GM12878 (cell line): ENCODE data around the gene ARAF. TPM values are rescaled to one million over a fixed set of nuclear protein-coding genes. Genes with fewer than 3 reads are reported as not detected.

Experiments
- ATAC-seq: fragments of 200-7000 bp; cut with Tn5 transposase; 3 replicates; pipeline ENCODE4 v1.9.1; 2020; ENCODE audit warnings: mild to moderate bottlenecking, moderate library complexity
- BruUV-seq: library from RNA; stranded (reverse); fragments of 400-500 nt; replicated peaks from 2 replicates; lab custom pipeline; 2021; lab: Mats Ljungman, UMichigan
- CTCF ChIA-PET: fragments of 300-600 bp; sonication (Branson Sonifier 250); formaldehyde crosslinking; extraction: SDS; loops from one replicate; lab custom pipeline; 2021; ENCODE audit warnings: inconsistent platforms; lab: Yijun Ruan, JAX
- POLR2A ChIA-PET: fragments of 350-600 bp; formaldehyde crosslinking; extraction: SDS; loops from one replicate; lab custom pipeline; 2021; ENCODE audit warnings: inconsistent platforms; lab: Charles Lee
- RAD21 ChIA-PET: fragments of 300-600 bp; sonication (Branson Sonifier 250); formaldehyde crosslinking; loops from one replicate; lab custom pipeline; 2023; ENCODE audit warnings: antibody characterized with exemption; ENCODE audit not compliant: unreplicated experiment; lab: Charles Lee
- SMC1A ChIA-PET: fragments of 300-600 bp; sonication (Branson Sonifier 250); formaldehyde crosslinking; loops from one replicate; lab custom pipeline; 2023; ENCODE audit not compliant: unreplicated experiment, uncharacterized antibody; lab: Charles Lee
- DNase-seq: peaks from one replicate; pipeline ENCODE4 v3.0.0-alpha.2; 2011; ENCODE audit warnings: low read depth, low spot score
- FAIRE-seq: peaks from 3 replicates; lab custom pipeline; 2011; peaks lifted over from hg19 to GRCh38; lab: Jason Lieb, UNC
- H2AFZ ChIP-seq: 2 replicates; pipeline ENCODE4 v1.6.0; 2011; ENCODE audit warnings: low read depth, low read length, control low read depth; ENCODE audit not compliant: control insufficient read depth
- H3K27ac ChIP-seq: 2 replicates; pipeline ENCODE4 v1.5.1; 2011; ENCODE audit warnings: control low read depth; ENCODE audit not compliant: control insufficient read depth, insufficient read depth
- H3K27me3 ChIP-seq, 2 experiments: replicated peaks in 1 of 2; 2 replicates each; pipeline versions ENCODE4 v1.6.0 to v1.6.1; 2011; ENCODE audit warnings: low read length in 1 of 2; ENCODE audit not compliant: control insufficient read depth in 2 of 2, insufficient read depth in 2 of 2
- H3K36me3 ChIP-seq, 2 experiments: 2 replicates each; pipeline ENCODE4 v1.5.1; 2011; ENCODE audit warnings: low read length in 1 of 2; ENCODE audit not compliant: control insufficient read depth in 2 of 2, insufficient read depth in 2 of 2
- H3K4me1 ChIP-seq: 2 replicates; pipeline ENCODE4 v1.6.1; 2011; ENCODE audit warnings: mild to moderate bottlenecking, low read length, moderate library complexity, mixed read lengths; ENCODE audit not compliant: control insufficient read depth, insufficient read depth
- H3K4me2 ChIP-seq: 2 replicates; pipeline ENCODE4 v1.6.0; 2011; ENCODE audit warnings: control low read depth; ENCODE audit not compliant: control insufficient read depth, insufficient read depth
- H3K4me3 ChIP-seq: fragments of 200-600 bp; sonication (generic); 2 replicates; pipeline ENCODE4 v1.5.1; 2016
- H3K79me2 ChIP-seq: 2 replicates; pipeline ENCODE4 v1.6.0; 2011; ENCODE audit warnings: low read length; ENCODE audit not compliant: control insufficient read depth, insufficient read depth
- H3K9ac ChIP-seq: 2 replicates; pipeline ENCODE4 v1.8.0; 2011; ENCODE audit warnings: low read length, control low read depth, mixed read lengths; ENCODE audit not compliant: control insufficient read depth, insufficient read depth
- H3K9me3 ChIP-seq: replicated peaks from 3 replicates; pipeline ENCODE4 v1.5.1; 2011; ENCODE audit warnings: mild to moderate bottlenecking, low read length; ENCODE audit not compliant: control insufficient read depth, insufficient read depth
- H4K20me1 ChIP-seq: 2 replicates; pipeline ENCODE4 v1.6.0; 2011; ENCODE audit not compliant: control insufficient read depth, insufficient read depth
- GATAD2B ChIP-seq: fragments of 450-650 bp; conservative IDR thresholded peaks from 2 replicates; pipeline ENCODE4 v1.6.1; 2017; ENCODE audit warnings: low read depth, mild to moderate bottlenecking, moderate library complexity
- MTA3 ChIP-seq: IDR thresholded peaks from 2 replicates; pipeline ENCODE4 v1.6.1; 2012; ENCODE audit warnings: low read length, inconsistent platforms, borderline replicate concordance
- MXI1 ChIP-seq: fragments of 150-350 bp; IDR thresholded peaks from 2 replicates; pipeline ENCODE4 v1.6.1; 2011; ENCODE audit warnings: low read depth, mild to moderate bottlenecking, inconsistent platforms, low read length, improper control_type of control experiment
- SMARCA5 ChIP-seq: fragments of 450-650 bp; IDR thresholded peaks from 2 replicates; pipeline ENCODE4 v1.6.1; 2017; ENCODE audit warnings: mild to moderate bottlenecking
- SRF ChIP-seq, 2 experiments: IDR thresholded peaks; 2 replicates each; pipeline ENCODE4 v1.6.1; 2011; ENCODE audit warnings: low read depth in 2 of 2, low read length in 2 of 2, mild to moderate bottlenecking in 1 of 2, moderate library complexity in 1 of 2
- WRNIP1 ChIP-seq: IDR thresholded peaks from 2 replicates; pipeline ENCODE4 v1.6.1; 2011; ENCODE audit warnings: low read depth, low read length, improper control_type of control experiment, borderline replicate concordance
- ZNF217 ChIP-seq: fragments of 450-650 bp; IDR thresholded peaks from 2 replicates; pipeline ENCODE4 v1.6.1; 2017; ENCODE audit warnings: antibody characterized with exemption, mild to moderate bottlenecking
- WGBS: methylation state at CpG from one replicate; pipeline ENCODE4 v1.1.6; 2016; ENCODE audit warnings: low lambda C conversion rate; ENCODE audit not compliant: insufficient replicate concordance, insufficient coverage; ENCODE audit errors: missing lambda C conversion rate; 5-methylcytosine and 5-hydroxymethylcytosine counted together
- in situ Hi-C: fragments of 300-500 bp; cut with MboI; formaldehyde crosslinking; loops from 9 replicates; pipeline ENCODE4 v1.14.3; 2018; ENCODE audit warnings: mixed read lengths
- intact Hi-C: fragments of 100-400 bp; cut with micrococcal nuclease; formaldehyde crosslinking; loops from one replicate; pipeline ENCODE4 v1.14.2; 2022; ENCODE audit not compliant: unreplicated experiment
- polyA plus RNA-seq, 11 experiments: library from polyadenylated mRNA; depleted of rRNA in 4 of 11; unstranded in 6 of 11; stranded (reverse) in 5 of 11; fragments of >200 nt; fragmentation: Nextera tagmentation in 4 of 11; fragmentation: Illumina TruSeq in 1 of 11; extraction: Ambion mirVana in 4 of 11; extraction: Trizol in 1 of 11; gene quantifications; 1 replicate in 1 of 11; 2 replicates in 10 of 11; pipeline versions ENCODE4 v1.2.1 to v1.2.3, GENCODE V29; 2011 to 2016; ENCODE audit warnings: inconsistent platforms in 2 of 11, missing spikeins in 2 of 11, low read depth in 1 of 11
- total RNA-seq, 4 experiments: library from RNA; depleted of rRNA in 3 of 4; stranded (reverse); fragments of >200 nt in 3 of 4; fragmentation: Illumina TruSeq in 1 of 4; extraction: Trizol in 1 of 4; gene quantifications; 2 replicates each; pipeline versions ENCODE4 v1.2.1 to v1.2.3, GENCODE V29; 2013 to 2021
- TF ChIP-seq, protein P1 (sequence below): fragments of 450-650 bp; conservative IDR thresholded peaks from 2 replicates; pipeline ENCODE4 v1.6.1; 2017; ENCODE audit warnings: mild to moderate bottlenecking, moderate library complexity

ARAF gene
- total and polyA plus RNA-seq, 10 of the 15 experiments (the other 5 are each of a cell fraction or from before 2014, with no cell fraction given), result 5.0 to 79.2 (median 39.1) TPM

DNA sequence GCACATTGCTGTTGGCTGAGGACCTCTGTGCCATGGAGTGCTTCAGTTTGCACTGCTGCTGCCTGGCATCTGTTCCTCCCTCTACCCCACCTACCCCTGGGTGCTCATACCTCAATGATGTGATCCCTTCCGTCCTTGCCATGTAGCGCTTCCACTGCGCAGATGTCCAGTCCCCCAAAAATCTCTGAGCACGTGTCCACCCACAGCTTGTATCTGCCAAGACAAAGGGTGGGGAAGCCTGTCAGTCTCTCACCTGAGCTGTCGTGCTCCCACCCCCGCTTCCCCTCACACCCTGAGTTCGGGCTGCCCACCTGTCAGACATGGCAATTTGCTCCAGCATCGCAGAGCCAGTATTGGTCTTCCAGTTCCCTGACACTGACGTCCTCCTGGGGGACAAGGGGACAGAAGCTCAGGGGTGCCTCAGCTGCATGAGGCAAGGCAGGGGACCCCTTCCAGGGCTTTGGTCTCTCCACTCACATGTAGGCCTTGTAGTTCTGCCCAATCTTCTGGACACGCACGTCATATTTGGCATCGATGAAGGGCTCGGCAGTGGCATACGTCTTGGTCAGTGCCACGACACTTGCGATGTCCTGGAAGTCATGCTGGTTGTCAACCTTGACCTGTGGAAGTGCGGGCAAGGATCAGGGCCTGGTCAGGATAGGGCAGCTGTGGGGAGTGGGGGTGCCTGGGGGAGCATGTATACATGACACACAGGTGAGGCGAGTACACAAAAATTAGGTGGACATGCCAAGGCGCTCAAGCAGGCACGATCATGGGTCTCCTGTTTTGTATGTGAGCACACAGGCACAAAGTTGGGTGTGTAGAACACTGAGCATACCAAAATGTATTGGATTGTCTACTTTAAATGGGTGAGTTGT lies 15.3 kb downstream of the ARAF start (continued):
- TF ChIP-seq, protein P1, sequence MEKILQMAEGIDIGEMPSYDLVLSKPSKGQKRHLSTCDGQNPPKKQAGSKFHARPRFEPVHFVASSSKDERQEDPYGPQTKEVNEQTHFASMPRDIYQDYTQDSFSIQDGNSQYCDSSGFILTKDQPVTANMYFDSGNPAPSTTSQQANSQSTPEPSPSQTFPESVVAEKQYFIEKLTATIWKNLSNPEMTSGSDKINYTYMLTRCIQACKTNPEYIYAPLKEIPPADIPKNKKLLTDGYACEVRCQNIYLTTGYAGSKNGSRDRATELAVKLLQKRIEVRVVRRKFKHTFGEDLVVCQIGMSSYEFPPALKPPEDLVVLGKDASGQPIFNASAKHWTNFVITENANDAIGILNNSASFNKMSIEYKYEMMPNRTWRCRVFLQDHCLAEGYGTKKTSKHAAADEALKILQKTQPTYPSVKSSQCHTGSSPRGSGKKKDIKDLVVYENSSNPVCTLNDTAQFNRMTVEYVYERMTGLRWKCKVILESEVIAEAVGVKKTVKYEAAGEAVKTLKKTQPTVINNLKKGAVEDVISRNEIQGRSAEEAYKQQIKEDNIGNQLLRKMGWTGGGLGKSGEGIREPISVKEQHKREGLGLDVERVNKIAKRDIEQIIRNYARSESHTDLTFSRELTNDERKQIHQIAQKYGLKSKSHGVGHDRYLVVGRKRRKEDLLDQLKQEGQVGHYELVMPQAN, result no peak
- TF ChIP-seq ZNF217 (no peak), MXI1 (no peak)

DNA sequence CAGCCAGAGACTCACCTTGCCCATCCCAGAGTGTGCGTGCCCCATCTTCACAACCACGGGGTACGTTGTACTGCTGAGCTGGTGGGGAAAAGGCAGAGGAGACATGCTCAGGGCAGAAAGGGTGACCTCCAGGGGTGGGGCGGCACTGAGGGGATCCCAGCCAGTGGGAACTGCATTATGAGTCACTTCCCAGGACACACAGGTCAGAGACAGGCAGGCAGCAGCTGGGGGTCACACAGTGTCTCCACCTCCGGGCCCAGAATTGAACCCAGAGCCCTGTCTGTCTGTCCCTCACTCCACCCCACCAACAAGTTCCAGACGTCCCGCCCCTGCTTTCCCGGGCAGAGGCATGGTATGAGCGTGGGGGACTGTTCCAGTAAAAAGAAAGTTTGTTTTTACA lies 16.4 kb downstream of the ARAF start:
- intact Hi-C loops, result no loop called here
- no peaks in the 10 kb centered on the region; the same call in 2 of the 3 replicates for H3K9me3 ChIP-seq
- no peak overlapping the region for H3K27ac ChIP-seq
- no TSS peak for BruUV-seq
- FAIRE-seq (no peak), DNase-seq (no peak), ATAC-seq (no peak)
- no peak overlapping the region for H3K4me2 ChIP-seq
- WGBS, result 56% methylated on average over 9 of the region's 9 CpGs
- ChIA-PET POLR2A (no interaction called here), CTCF (no interaction called here), SMC1A (no interaction called here), RAD21 (no interaction called here)
- H3K9ac ChIP-seq, result no peak overlapping the region
- in situ Hi-C loops, result no loop called here
- H2AFZ ChIP-seq, result no peak overlapping the region
- no peaks in the 10 kb centered on the region for H4K20me1 ChIP-seq
- TF ChIP-seq SMARCA5, result no peak
- no peak for TF ChIP-seq SRF (IDR thresholded peaks at IDR 0.05; ENCODE audit: low read depth in 2 of 2, low read length in 2 of 2)
- TF ChIP-seq GATAD2B, result no peak
- TF ChIP-seq MTA3, result no peak
- no peak for TF ChIP-seq WRNIP1
- no peak overlapping the region for H3K4me3 ChIP-seq
- H3K79me2 ChIP-seq, result no peaks in the 10 kb centered on the region; the same call in 1 of the 2 replicates
- no peaks in the 10 kb centered on the region for H3K36me3 ChIP-seq
- H3K4me1 ChIP-seq, result peaks cover 8% of the 10 kb centered on the region
- H3K27me3 ChIP-seq, result no peaks in the 10 kb centered on the region
